Stomach (tissue), 4 donors: Measurements from ENCODE around the gene PSME3IP1.

Experiments used
- CTCF ChIP-seq, 7 experiments: fragments of 450-650 bp in 4 of 7; fragments of 200-600 bp in 3 of 7; sonication (generic) in 3 of 7; IDR thresholded peaks; one replicate each; pipeline ENCODE4 v1.5.1; 2016 to 2019; ENCODE audit warnings: antibody characterized with exemption in 7 of 7, control low read depth in 2 of 7, mild to moderate bottlenecking in 1 of 7
- EP300 ChIP-seq: sonication (generic); formaldehyde crosslinking; IDR thresholded peaks from one replicate; pipeline ENCODE4 v1.6.1; 2017; ENCODE audit warnings: antibody characterized with exemption
- POLR2A ChIP-seq, 4 donors: fragments of 450-650 bp; IDR thresholded peaks; one replicate each; pipeline ENCODE4 v1.6.1; 2016; ENCODE audit warnings: antibody characterized with exemption in 4 of 4, control low read depth in 2 of 4, mild to moderate bottlenecking in 1 of 4, moderate library complexity in 1 of 4
- POLR2AphosphoS5 ChIP-seq, 3 donors: sonication (generic); formaldehyde crosslinking; IDR thresholded peaks; one replicate each; pipeline ENCODE4 v1.6.1; 2016; ENCODE audit warnings: antibody characterized with exemption in 3 of 3

DNA sequence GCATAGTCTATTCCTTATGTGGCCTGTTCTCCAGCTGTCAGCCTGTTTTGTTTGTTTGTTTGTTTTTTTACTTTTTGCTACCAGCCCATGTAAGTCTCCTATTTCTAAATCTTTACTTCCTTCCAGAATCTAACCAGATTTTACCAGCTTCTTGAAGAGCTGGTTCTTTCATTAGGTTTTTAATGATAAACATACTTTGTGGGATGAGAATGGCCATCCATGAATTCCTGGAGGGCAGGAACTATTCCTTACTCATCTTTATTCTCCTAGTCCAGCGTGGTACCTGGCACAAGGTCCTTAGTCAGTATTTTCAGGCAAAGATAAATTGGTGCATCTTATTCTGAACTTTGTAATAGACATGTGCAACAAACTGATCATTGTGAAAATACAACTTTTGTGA, 17.6 kb upstream of the PSME3IP1 start:
- TF ChIP-seq CTCF (IDR thresholded peaks at IDR 0.05) = no peak
- TF ChIP-seq POLR2A (IDR thresholded peaks at IDR 0.05) = no peak
- no peak for TF ChIP-seq POLR2AphosphoS5 (IDR thresholded peaks at IDR 0.05)
- no peak for TF ChIP-seq EP300
